ENCODE measurements around the gene WNT3.

DNA sequence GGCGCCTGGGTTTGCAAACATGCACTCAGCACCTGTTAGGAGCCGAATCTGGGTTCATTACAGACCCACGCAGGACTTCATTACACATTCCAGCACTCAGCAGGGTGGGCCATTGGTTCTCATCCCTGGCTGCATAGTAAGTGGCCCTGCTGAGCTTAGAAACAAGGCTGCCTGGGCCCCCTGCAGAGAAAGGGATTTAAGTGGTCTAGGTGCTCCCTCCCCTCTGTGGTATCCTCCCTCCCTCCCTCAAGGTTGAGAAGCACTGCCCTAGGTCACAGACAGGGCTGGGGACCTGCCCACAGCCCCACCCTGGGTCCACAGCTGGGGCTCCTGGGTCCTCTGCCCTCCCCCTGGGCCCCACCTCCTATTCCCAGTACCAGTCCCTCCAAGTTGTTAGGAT, 28.3 kb downstream of the WNT3 start:
- TF ChIP-seq, protein P1, sequence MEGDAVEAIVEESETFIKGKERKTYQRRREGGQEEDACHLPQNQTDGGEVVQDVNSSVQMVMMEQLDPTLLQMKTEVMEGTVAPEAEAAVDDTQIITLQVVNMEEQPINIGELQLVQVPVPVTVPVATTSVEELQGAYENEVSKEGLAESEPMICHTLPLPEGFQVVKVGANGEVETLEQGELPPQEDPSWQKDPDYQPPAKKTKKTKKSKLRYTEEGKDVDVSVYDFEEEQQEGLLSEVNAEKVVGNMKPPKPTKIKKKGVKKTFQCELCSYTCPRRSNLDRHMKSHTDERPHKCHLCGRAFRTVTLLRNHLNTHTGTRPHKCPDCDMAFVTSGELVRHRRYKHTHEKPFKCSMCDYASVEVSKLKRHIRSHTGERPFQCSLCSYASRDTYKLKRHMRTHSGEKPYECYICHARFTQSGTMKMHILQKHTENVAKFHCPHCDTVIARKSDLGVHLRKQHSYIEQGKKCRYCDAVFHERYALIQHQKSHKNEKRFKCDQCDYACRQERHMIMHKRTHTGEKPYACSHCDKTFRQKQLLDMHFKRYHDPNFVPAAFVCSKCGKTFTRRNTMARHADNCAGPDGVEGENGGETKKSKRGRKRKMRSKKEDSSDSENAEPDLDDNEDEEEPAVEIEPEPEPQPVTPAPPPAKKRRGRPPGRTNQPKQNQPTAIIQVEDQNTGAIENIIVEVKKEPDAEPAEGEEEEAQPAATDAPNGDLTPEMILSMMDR (IDR thresholded peaks at IDR 0.05) = no peak
- TF ChIP-seq POLR2A (IDR thresholded peaks at IDR 0.05) = no peak

Measured in esophagus squamous epithelium (tissue), 4 donors.